Heart left ventricle (tissue), 16 donors: Measurements from ENCODE around the gene SMIM32. TPM values are rescaled to one million over a fixed set of nuclear protein-coding genes. Genes with fewer than 3 reads are reported as not detected.

ENCODE experiments used
- ATAC-seq, 4 donors: fragments of 200-7000 bp; cut with Tn5 transposase; one replicate each; pipeline ENCODE4 v1.9.1; 2020 to 2022; ENCODE audit warnings: moderate library complexity in 4 of 4, mild to moderate bottlenecking in 3 of 4, moderate number of reproducible peaks in 1 of 4
- DNase-seq, 5 donors: peaks; one replicate each; pipeline ENCODE4 v3.0.0-alpha.2; 2020
- H3K27ac ChIP-seq, 12 donors: fragments of 200-600 bp; sonication (generic) in 4 of 12; one replicate each; pipeline versions ENCODE4 v1.5.0 to v1.8.0; 2016 to 2022; ENCODE audit warnings: mild to moderate bottlenecking in 2 of 12
- H3K27me3 ChIP-seq, 9 donors: fragments of 200-600 bp; sonication (generic) in 2 of 9; one replicate each; pipeline versions ENCODE4 v1.5.1 to v1.8.0; 2016 to 2022; ENCODE audit warnings: mild to moderate bottlenecking in 3 of 9
- H3K36me3 ChIP-seq, 9 donors: fragments of 200-600 bp; sonication (generic) in 2 of 9; one replicate each; pipeline versions ENCODE4 v1.5.0 to v1.8.0; 2018 to 2022; ENCODE audit warnings: mild to moderate bottlenecking in 2 of 9
- H3K4me1 ChIP-seq, 12 donors: fragments of 200-600 bp; sonication (generic) in 4 of 12; one replicate each; pipeline versions ENCODE4 v1.5.0 to v1.8.0; 2016 to 2022; ENCODE audit warnings: mild to moderate bottlenecking in 3 of 12
- H3K4me3 ChIP-seq, 12 donors: fragments of 200-600 bp; sonication (generic) in 4 of 12; one replicate each; pipeline versions ENCODE4 v1.5.0 to v1.8.0; 2017 to 2022; ENCODE audit warnings: mild to moderate bottlenecking in 9 of 12, moderate library complexity in 4 of 12
- H3K9me3 ChIP-seq, 12 donors: fragments of 200-600 bp; sonication (generic) in 4 of 12; one replicate each; pipeline versions ENCODE4 v1.5.0 to v1.8.0; 2016 to 2022; ENCODE audit warnings: mild to moderate bottlenecking in 1 of 12
- CTCF ChIP-seq, 12 donors: fragments of 200-600 bp; sonication (generic) in 4 of 12; IDR thresholded peaks; one replicate each; pipeline versions ENCODE4 v1.5.0 to v1.8.0; 2018 to 2022; ENCODE audit warnings: antibody characterized with exemption in 12 of 12, mild to moderate bottlenecking in 5 of 12
- POLR2A ChIP-seq, 2 donors: fragments of 450-650 bp; IDR thresholded peaks; one replicate each; pipeline ENCODE4 v1.6.1; 2017; ENCODE audit warnings: antibody characterized with exemption in 2 of 2, mild to moderate bottlenecking in 2 of 2, moderate library complexity in 2 of 2
- WGBS, 4 donors: extraction: QIAGEN DNeasy Blood & Tissue Kit in 2 of 4; methylation state at CpG; one replicate each; pipeline versions ENCODE4 v1.1.5 to v1.1.7; 2013 to 2018; 5-methylcytosine and 5-hydroxymethylcytosine counted together
- intact Hi-C, 10 donors: fragments of 100-400 bp; cut with DNase I; formaldehyde crosslinking; loops; one replicate each; pipeline versions ENCODE4 v1.11.1 to v1.14.2; 2022
- polyA plus RNA-seq, 2 donors: library from polyadenylated mRNA; stranded (reverse); fragments of 200-250 nt; gene quantifications; one replicate each; pipeline ENCODE4 v1.2.3, GENCODE V29; 2013
- total RNA-seq, 9 donors: library from RNA; depleted of rRNA in 2 of 9; stranded (reverse); fragments of >200 nt in 2 of 9; fragmentation: NEBNext Ultra II Directional in 3 of 9; extraction: Animal tissue kit (Norgen Biotek cat#: 25700) in 3 of 9; gene quantifications; one replicate each; pipeline versions ENCODE4 v1.1.0 to v1.2.4, GENCODE V29; 2016 to 2023
- donor health status: ischemic (EF 13 %, LVEDD 7.1; RV severe dilation, severe dysfunction).
- donor health status: healthy with polysubstance abuse.
- donor health status: DM: no; HTN: yes; CAD: no.
- donor health status: DM: no; HTN: no; CAD: no.
- donor health status: ischemic (EF 25% LVEDD 6.9; RV normal size, moderate dysfunction).
- donor health status: ischemic (EF 25% LVEDD 5.7; RV mildly dilated, moderate dysfunction).
- donor health status: healthy.
- donor health status: DM: yes; HTN: yes; CAD: no.
- donor health status: ischemic (EF 35%, LVEDD 5.7; RV mildly dilated, moderate dysfunction).
- donor health status: nonischemic (EF 11% LVEDD 7.7; RV severe dilation, severe dysfunction).
- donor health status: DM: yes; HTN: yes; CAD: no.
- donor health status: PGD.
- donor health status: ischemic (EF 29% LVEDD 5.4; RV normal size, mild dysfunction).
- donor health status: nonischemic (EF 23%, LVEDD 6.1; RV moderate dilation, normal function).

The SMIM32 gene
- total and polyA plus RNA-seq, 11 donors = not detected

DNA sequence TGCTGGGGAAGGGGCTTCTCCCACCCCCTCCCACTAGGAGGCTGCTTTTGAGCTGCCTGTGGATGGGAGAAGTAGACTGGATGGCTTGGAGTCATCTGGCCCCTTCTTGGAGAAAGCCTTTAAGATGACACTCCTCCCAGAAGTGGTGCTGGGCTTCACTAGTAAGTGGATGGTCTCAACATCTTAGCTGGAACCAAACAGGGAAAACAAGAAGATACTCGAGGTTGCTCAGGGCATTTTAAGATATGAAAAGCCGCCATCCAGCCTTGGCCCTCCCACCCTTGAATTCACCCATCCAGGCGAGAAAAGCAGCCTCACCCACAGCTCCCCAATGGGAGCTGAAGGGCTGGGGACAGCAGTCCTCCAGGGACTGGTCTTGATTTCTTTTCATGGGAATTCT is 7.8 kb upstream of the SMIM32 start:
- no peaks in the 10 kb centered on the region for H3K4me1 ChIP-seq
- 66 to 75% (median 72%) methylated on average over 3 of the region's 3 CpGs for WGBS, 4 donors
- intact Hi-C loops = loop anchor here in 1 of 10 donors (10.0 kb wide), 1 partner anchor 256 kb away; no protein-coding TSS in a partner anchor
- H3K27me3 ChIP-seq = peaks cover 0 to 17% (median 2%) of the 10 kb centered on the region in 9 donors
- ATAC-seq = no peak
- DNase-seq = no peak
- H3K36me3 ChIP-seq = no peaks in the 10 kb centered on the region
- TF ChIP-seq POLR2A (IDR thresholded peaks at IDR 0.05) (no peak), CTCF (IDR thresholded peaks at IDR 0.05) (no peak)
- H3K27ac ChIP-seq = no peak overlapping the region
- no peak overlapping the region for H3K4me3 ChIP-seq
- H3K9me3 ChIP-seq = peaks cover 0 to 9% (median 0%) of the 10 kb centered on the region in 12 donors

DNA sequence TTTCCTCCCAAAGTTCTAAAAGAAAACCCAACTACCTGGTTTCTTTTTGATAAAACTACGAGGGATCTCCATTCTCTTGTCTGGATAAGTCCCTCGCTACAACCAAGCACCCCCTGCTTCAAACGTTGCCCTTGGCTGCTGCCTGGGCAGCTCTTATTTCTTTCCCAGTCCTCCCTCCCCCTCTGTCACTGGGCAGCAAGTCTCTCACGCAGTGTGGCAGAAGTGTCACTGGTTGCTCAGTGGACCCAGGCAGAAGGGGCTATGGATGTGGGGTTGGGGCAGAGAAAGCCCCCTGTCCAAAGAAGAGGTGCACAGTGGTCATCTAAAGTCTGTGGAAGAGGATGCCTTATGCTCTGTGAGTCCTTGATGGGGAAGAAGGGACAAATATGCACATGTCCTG is 7.2 kb upstream of the SMIM32 start:
- ATAC-seq (no peak), DNase-seq (peak in 1 of 5 donors; percentile 2)
- TF ChIP-seq POLR2A (IDR thresholded peaks at IDR 0.05) = no peak
- TF ChIP-seq CTCF (IDR thresholded peaks at IDR 0.05) = no peak
- Histone ChIP-seq H3K9me3 (peaks cover 0 to 2% (median 0%) of the 10 kb centered on the region in 12 donors), H3K27ac (no peak overlapping the region), H3K4me3 (no peak overlapping the region), H3K36me3 (no peaks in the 10 kb centered on the region), H3K27me3 (peaks cover 0 to 17% (median 2%) of the 10 kb centered on the region in 9 donors), H3K4me1 (no peaks in the 10 kb centered on the region)
- intact Hi-C loops = loop anchor here in 1 of 10 donors (10.0 kb wide), 1 partner anchor 255 kb away; no protein-coding TSS in a partner anchor
- WGBS, 4 donors = 59 to 75% (median 68%) methylated on average over 4 of the region's 4 CpGs

- no peak for ATAC-seq
- DNase-seq = no peak
- no peaks in the 10 kb centered on the region for H3K36me3 ChIP-seq
- intact Hi-C loops = no loop called here
- no peaks in the 10 kb centered on the region for H3K9me3 ChIP-seq
- WGBS, 4 donors = 88 to 94% (median 90%) methylated on average over 6 to 7 of the region's 7 CpGs
- H3K4me3 ChIP-seq = no peak overlapping the region
- H3K27me3 ChIP-seq = peaks cover 0 to 19% (median 2%) of the 10 kb centered on the region in 9 donors
- H3K27ac ChIP-seq = no peak overlapping the region
- no peaks in the 10 kb centered on the region for H3K4me1 ChIP-seq
- no peak for TF ChIP-seq CTCF (IDR thresholded peaks at IDR 0.05)
- no peak for TF ChIP-seq POLR2A (IDR thresholded peaks at IDR 0.05)
Measured at GRCh38 chr5:136199408-136199807, 6.4 kb upstream of the SMIM32 start.

GRCh38 chr5:136198453-136198852 is 5.5 kb upstream of the SMIM32 start:
- Histone ChIP-seq H3K27ac (no peak overlapping the region), H3K36me3 (no peaks in the 10 kb centered on the region), H3K27me3 (peaks cover 0 to 27% (median 9%) of the 10 kb centered on the region in 9 donors), H3K4me1 (peaks cover 0 to 2% (median 0%) of the 10 kb centered on the region in 12 donors), H3K4me3 (no peak overlapping the region), H3K9me3 (no peaks in the 10 kb centered on the region)
- intact Hi-C loops = no loop called here
- WGBS, 4 donors = 85 to 93% (median 91%) methylated on average over 5 of the region's 5 CpGs
- DNase-seq (peak in 1 of 5 donors; percentile 4), ATAC-seq (no peak)
- TF ChIP-seq CTCF (IDR thresholded peaks at IDR 0.05) (no peak), POLR2A (IDR thresholded peaks at IDR 0.05) (no peak)
